GM12801 (cell line): ENCODE data around the gene ADM5.

Source experiments
- CTCF ChIP-seq: IDR thresholded peaks from one replicate; pipeline ENCODE4 v1.5.1; 2011; ENCODE audit warnings: control low read depth; ENCODE audit not compliant: insufficient read length; ENCODE audit errors: extremely low read depth

The ADM5 gene

GRCh38 chr19:49685845-49686332, 3.5 kb upstream of the ADM5 start:
- no peak for TF ChIP-seq CTCF

DNA sequence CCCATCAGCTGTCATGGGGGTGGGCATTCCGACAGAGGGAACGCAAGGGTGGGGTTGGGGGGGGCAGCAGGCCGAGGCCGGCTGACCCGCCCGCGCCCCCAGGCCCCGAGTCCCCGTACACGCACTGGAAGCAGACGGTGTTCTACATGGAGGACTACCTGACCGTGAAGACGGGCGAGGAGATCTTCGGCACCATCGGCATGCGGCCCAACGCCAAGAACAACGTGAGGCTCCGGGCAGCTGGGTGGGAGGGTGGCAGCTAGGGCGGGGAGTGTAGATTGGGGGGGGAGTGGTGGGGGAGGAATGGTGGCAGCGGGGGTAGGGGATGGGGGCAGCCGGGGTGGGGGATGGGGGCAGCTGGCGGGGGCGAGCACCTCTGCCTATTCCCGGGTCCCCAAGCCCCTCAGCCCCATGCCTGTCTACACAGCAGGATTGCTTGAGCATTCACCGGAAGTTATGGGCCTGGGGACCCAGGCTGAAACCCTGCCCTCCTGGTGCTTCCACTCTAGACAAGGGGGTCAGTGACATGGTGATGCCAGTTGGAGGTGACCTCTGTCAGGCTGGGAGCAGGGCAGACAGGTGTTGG, 2.8 kb upstream of the ADM5 start:
- no peak for TF ChIP-seq CTCF

- no peak for TF ChIP-seq CTCF
Observed at GRCh38 chr19:49687150-49687549, 2.2 kb upstream of the ADM5 start.

DNA sequence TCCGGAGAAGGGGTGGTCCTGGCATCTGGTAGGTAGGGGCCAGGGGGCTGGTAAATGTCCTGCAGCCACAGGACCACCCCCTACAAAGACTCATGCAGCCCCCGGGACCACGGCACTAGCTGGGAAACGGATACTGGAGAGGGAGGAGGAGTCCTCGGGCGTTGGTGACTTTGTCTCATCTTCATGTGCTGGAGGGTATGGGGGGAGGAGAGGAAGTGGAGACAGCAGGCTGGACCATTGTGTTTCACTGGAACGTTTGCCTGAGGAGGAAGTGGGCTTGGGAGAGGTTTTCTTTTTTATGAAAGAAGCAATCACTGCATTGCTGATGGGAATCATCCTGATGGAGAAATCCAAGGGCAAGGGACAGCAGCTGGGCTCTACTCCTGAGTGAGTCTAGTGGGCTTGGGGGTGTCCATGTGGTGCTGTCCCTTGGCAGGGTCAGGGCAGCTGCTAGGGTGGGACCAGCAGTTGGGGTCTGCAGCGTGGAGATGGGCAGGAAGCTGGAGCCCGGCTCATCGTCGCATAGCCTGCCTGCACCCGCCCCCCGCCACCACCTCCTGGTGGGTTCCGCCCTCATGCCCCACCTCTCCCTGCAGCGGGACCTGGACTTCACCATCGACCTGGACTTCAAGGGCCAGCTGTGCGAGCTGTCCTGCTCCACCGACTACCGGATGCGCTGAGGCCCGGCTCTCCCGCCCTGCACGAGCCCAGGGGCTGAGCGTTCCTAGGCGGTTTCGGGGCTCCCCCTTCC, 1.7 kb upstream of the ADM5 start:
- TF ChIP-seq CTCF: no peak

GRCh38 chr19:49688531-49689132, 762 bp upstream of the ADM5 start:
- TF ChIP-seq CTCF: no peak

DNA sequence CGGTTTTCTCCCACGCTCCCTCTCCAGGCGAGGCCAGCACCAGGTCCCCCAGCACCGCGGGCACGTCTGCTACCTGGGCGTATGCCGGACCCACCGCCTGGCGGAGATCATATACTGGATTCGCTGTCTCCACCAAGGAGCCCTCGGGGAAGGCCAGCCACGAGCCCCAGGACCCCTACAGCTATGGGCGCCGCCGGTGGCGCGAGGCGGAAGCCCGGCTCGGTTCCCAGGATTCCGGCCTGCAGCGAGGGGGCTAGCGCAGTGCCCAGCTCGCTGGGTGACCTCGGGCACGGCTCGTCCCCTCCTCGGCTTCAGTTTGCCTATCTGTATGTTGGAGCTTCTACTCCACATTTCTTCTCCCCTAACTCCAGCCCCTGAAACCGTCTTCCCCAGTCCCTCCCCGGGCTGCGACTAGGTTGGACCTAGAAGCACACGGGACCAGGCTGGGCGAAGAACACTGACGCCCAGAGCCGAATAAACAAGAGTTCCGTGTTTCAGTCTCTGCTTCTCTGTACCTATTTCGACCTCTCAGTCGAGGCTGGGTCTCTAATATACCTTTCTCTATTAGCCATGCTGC, 773 bp downstream of the ADM5 start:
- TF ChIP-seq CTCF: no peak

DNA sequence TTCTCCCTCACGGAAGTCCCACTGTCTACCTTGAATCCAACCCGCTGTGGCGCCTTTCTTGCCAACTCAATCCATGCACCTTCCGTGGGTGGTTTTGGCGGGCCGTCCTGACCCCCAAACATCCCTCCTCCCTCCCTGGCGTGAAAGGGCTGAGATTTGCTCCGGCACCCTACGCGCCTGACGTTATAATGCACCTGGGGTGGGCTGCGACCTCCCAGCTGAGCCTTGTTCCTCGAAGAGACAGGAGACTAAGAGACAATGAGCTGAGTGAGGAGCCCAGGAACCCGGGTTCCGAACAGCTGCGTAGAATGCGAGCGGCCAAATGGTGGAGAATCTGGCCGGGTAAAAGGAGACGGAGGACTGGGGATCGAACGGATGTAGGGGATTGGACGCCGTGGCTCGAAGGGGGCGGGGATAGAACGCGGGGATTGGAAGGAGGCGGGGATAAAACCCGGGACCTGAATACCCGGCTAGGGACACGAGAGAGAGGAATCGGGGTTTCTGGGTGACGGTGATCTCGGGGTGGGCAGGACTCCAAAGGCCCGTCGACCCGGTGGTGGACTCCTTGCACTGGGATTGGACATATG, 1.4 kb downstream of the ADM5 start, which contains the start of gene CPT1C:
Gene CPT1C, plus strand, starts transcription at position 461 of the 587 bp plus-strand sequence. CDS start 1,137 bp downstream, outside the sequence.
- TF ChIP-seq CTCF: no peak
